Neural cell (in vitro differentiated cells): Measurements from ENCODE around the gene WNT3A.

Experiments
- POLR2AphosphoS5 ChIP-seq: IDR thresholded peaks from 2 replicates; pipeline ENCODE4 v1.6.1; 2012
- TAF1 ChIP-seq: IDR thresholded peaks from 2 replicates; pipeline ENCODE4 v1.6.1; 2012; ENCODE audit warnings: low read depth
- TF ChIP-seq, protein P1 (sequence below): IDR thresholded peaks from 2 replicates; pipeline ENCODE4 v1.6.1; 2012; ENCODE audit warnings: borderline replicate concordance
- TF ChIP-seq, protein P2 (sequence below): fragments of 450-650 bp; IDR thresholded peaks from 2 replicates; pipeline ENCODE4 v1.5.1; 2014; ENCODE audit warnings: antibody characterized with exemption, mild to moderate bottlenecking, moderate library complexity; ENCODE audit not compliant: poor library complexity, severe bottlenecking

DNA sequence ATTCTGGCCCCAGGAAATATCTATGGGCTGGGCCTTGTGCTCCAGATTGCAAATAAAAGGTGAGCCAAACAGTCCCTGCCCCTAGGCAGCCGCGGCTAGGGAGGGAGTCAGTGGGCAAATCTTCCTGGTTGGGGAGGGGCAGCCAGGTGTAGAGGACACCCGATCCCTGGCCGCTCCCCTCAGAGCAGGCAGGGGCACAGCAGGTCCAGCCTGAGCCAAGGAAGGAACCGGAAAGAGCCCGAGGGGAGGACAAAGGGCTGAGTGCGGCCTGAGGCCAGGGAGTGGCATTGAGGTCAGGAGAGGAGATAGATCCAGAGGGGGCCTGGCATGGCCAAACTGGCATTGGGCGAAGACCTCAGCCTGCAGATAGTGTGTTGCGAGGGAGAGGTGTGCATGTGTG, 39.1 kb downstream of the WNT3A start:
- TF ChIP-seq, protein P1, sequence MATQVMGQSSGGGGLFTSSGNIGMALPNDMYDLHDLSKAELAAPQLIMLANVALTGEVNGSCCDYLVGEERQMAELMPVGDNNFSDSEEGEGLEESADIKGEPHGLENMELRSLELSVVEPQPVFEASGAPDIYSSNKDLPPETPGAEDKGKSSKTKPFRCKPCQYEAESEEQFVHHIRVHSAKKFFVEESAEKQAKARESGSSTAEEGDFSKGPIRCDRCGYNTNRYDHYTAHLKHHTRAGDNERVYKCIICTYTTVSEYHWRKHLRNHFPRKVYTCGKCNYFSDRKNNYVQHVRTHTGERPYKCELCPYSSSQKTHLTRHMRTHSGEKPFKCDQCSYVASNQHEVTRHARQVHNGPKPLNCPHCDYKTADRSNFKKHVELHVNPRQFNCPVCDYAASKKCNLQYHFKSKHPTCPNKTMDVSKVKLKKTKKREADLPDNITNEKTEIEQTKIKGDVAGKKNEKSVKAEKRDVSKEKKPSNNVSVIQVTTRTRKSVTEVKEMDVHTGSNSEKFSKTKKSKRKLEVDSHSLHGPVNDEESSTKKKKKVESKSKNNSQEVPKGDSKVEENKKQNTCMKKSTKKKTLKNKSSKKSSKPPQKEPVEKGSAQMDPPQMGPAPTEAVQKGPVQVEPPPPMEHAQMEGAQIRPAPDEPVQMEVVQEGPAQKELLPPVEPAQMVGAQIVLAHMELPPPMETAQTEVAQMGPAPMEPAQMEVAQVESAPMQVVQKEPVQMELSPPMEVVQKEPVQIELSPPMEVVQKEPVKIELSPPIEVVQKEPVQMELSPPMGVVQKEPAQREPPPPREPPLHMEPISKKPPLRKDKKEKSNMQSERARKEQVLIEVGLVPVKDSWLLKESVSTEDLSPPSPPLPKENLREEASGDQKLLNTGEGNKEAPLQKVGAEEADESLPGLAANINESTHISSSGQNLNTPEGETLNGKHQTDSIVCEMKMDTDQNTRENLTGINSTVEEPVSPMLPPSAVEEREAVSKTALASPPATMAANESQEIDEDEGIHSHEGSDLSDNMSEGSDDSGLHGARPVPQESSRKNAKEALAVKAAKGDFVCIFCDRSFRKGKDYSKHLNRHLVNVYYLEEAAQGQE = no peak
- TF ChIP-seq, protein P2, sequence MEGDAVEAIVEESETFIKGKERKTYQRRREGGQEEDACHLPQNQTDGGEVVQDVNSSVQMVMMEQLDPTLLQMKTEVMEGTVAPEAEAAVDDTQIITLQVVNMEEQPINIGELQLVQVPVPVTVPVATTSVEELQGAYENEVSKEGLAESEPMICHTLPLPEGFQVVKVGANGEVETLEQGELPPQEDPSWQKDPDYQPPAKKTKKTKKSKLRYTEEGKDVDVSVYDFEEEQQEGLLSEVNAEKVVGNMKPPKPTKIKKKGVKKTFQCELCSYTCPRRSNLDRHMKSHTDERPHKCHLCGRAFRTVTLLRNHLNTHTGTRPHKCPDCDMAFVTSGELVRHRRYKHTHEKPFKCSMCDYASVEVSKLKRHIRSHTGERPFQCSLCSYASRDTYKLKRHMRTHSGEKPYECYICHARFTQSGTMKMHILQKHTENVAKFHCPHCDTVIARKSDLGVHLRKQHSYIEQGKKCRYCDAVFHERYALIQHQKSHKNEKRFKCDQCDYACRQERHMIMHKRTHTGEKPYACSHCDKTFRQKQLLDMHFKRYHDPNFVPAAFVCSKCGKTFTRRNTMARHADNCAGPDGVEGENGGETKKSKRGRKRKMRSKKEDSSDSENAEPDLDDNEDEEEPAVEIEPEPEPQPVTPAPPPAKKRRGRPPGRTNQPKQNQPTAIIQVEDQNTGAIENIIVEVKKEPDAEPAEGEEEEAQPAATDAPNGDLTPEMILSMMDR = no peak
- no peak for TF ChIP-seq POLR2AphosphoS5
- TF ChIP-seq TAF1 = no peak
